ENCODE measurements around the gene CABCOCO1. TPM values are rescaled to one million over a fixed set of nuclear protein-coding genes. Genes with fewer than 3 reads are reported as not detected.

The CABCOCO1 gene
- total RNA-seq, 4 donors from 2014 or later: 0.94 to 1.6 (median 1.3) TPM

GRCh38 chr10:61618388-61618961 is 44.3 kb upstream of the CABCOCO1 start:
- Histone ChIP-seq H3K4me1 (peaks cover 0 to 10% (median under 1%) of the 10 kb centered on the region in 3 donors), H3K36me3 (no peaks in the 10 kb centered on the region), H3K9me3 (no peaks in the 10 kb centered on the region), H3K27ac (no peak overlapping the region), H3K4me3 (no peak overlapping the region), H3K27me3 (no peaks in the 10 kb centered on the region)
- TF ChIP-seq EP300 (IDR thresholded peaks at IDR 0.05) (no peak), POLR2A (IDR thresholded peaks at IDR 0.05) (no peak), POLR2AphosphoS5 (IDR thresholded peaks at IDR 0.05) (no peak), CTCF (IDR thresholded peaks at IDR 0.05) (no peak)
- WGBS, 2 donors (ENCODE audit: low coverage in 1 of 2): 66 to 97% methylated on average over 2 of the region's 2 CpGs
- ATAC-seq: no peak

GRCh38 chr10:61620506-61620905 is 42.2 kb upstream of the CABCOCO1 start:
- H3K36me3 ChIP-seq: no peaks in the 10 kb centered on the region
- no peaks in the 10 kb centered on the region for H3K27me3 ChIP-seq
- no peak overlapping the region for H3K27ac ChIP-seq
- no peak for ATAC-seq
- TF ChIP-seq EP300 (IDR thresholded peaks at IDR 0.05) (no peak), POLR2A (IDR thresholded peaks at IDR 0.05) (no peak), POLR2AphosphoS5 (IDR thresholded peaks at IDR 0.05) (no peak), CTCF (IDR thresholded peaks at IDR 0.05) (no peak)
- no peak overlapping the region for H3K4me3 ChIP-seq
- peaks cover 0 to 17% (median 5%) of the 10 kb centered on the region in 3 donors for H3K4me1 ChIP-seq
- H3K9me3 ChIP-seq: no peaks in the 10 kb centered on the region

- TF ChIP-seq POLR2AphosphoS5 (IDR thresholded peaks at IDR 0.05) (no peak), POLR2A (IDR thresholded peaks at IDR 0.05) (no peak), CTCF (IDR thresholded peaks at IDR 0.05) (no peak), EP300 (IDR thresholded peaks at IDR 0.05) (no peak)
- Histone ChIP-seq H3K9me3 (no peaks in the 10 kb centered on the region), H3K4me3 (no peak overlapping the region), H3K27me3 (no peaks in the 10 kb centered on the region), H3K4me1 (peaks cover 0 to 17% (median 5%) of the 10 kb centered on the region in 3 donors), H3K27ac (no peak overlapping the region), H3K36me3 (no peaks in the 10 kb centered on the region)
- WGBS, 2 donors (ENCODE audit: low coverage in 1 of 2): 67 to 80% methylated on average over 7 to 10 of the region's 10 CpGs
- ATAC-seq: no peak
Observed at GRCh38 chr10:61621605-61622051, 41.1 kb upstream of the CABCOCO1 start.

- H3K36me3 ChIP-seq: no peaks in the 10 kb centered on the region
- H3K4me1 ChIP-seq: peaks cover 0 to 17% (median 5%) of the 10 kb centered on the region in 3 donors
- 13 to 31% methylated on average over 4 of the region's 4 CpGs for WGBS, 2 donors (ENCODE audit: low coverage in 1 of 2)
- H3K9me3 ChIP-seq: no peaks in the 10 kb centered on the region
- H3K27me3 ChIP-seq: no peaks in the 10 kb centered on the region
- peak overlapping the region in 1 of 4 donors; percentile 33 for H3K27ac ChIP-seq
- ATAC-seq: no peak
- no peak for TF ChIP-seq POLR2AphosphoS5 (IDR thresholded peaks at IDR 0.05)
- H3K4me3 ChIP-seq: no peak overlapping the region
Observed at GRCh38 chr10:61623161-61623560, 39.6 kb upstream of the CABCOCO1 start.

- no peaks in the 10 kb centered on the region for H3K27me3 ChIP-seq
- TF ChIP-seq POLR2AphosphoS5 (IDR thresholded peaks at IDR 0.05) (no peak), POLR2A (IDR thresholded peaks at IDR 0.05) (no peak), EP300 (IDR thresholded peaks at IDR 0.05) (no peak), CTCF (IDR thresholded peaks at IDR 0.05) (no peak)
- H3K4me3 ChIP-seq: no peak overlapping the region
- H3K36me3 ChIP-seq: no peaks in the 10 kb centered on the region
- peaks cover 0 to 21% (median 5%) of the 10 kb centered on the region in 3 donors for H3K4me1 ChIP-seq
- no peak for ATAC-seq
- no peak overlapping the region for H3K27ac ChIP-seq
- WGBS, 2 donors (ENCODE audit: low coverage in 1 of 2): 92 to 96% methylated on average over 2 of the region's 2 CpGs
- H3K9me3 ChIP-seq: no peaks in the 10 kb centered on the region
Observed at GRCh38 chr10:61626209-61626608, 36.5 kb upstream of the CABCOCO1 start.

All from gastroesophageal sphincter (tissue), 4 donors.